Fibroblast of lung (primary cell): Measurements from ENCODE around the gene CEP72.

Source experiments
- CTCF ChIP-seq, 2 donors: IDR thresholded peaks in 1 of 2; conservative IDR thresholded peaks in 1 of 2; 1 replicate in 1 of 2; 2 replicates in 1 of 2; pipeline ENCODE4 v1.5.1; 2011 to 2012; ENCODE audit warnings: low read length in 2 of 2, control low read depth in 1 of 2, inconsistent platforms in 1 of 2, low read depth in 1 of 2, mild to moderate bottlenecking in 1 of 2
- EZH2 ChIP-seq: IDR thresholded peaks from 2 replicates; pipeline ENCODE4 v1.5.1; 2012; ENCODE audit warnings: low read length, control low read depth, mild to moderate bottlenecking; ENCODE audit errors: missing control alignments

GRCh38 chr5:618450-618849 lies 6.3 kb downstream of the CEP72 start:
- TF ChIP-seq CTCF (conservative IDR thresholded peaks at IDR 0.05 in 1 of 2, IDR thresholded peaks at IDR 0.05 in 1 of 2; ENCODE audit: low read depth in 1 of 2, low read length in 2 of 2) (no peak), EZH2 (no peak)
